ENCODE measurements around the gene TMEM18.

DNA sequence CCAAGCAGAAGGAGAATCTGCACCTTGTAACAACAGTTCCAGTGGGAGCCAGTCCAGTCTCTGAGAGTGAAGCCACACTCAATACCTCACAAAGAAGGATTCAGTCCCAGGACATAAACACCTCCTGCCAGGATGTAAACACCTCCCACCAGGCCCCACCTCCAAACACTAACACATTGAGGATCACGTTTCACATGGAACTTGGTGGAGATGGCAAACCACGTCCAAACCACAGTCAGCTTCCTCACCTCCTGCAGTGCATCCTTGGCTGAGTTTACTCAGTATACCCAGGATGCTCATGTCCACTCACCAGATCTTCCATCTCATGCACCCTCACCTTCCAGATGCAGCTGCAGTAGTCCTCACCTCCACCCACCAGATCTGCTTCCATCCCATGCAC lies 37.8 kb upstream of the TMEM18 start:
- TF ChIP-seq, protein P1, sequence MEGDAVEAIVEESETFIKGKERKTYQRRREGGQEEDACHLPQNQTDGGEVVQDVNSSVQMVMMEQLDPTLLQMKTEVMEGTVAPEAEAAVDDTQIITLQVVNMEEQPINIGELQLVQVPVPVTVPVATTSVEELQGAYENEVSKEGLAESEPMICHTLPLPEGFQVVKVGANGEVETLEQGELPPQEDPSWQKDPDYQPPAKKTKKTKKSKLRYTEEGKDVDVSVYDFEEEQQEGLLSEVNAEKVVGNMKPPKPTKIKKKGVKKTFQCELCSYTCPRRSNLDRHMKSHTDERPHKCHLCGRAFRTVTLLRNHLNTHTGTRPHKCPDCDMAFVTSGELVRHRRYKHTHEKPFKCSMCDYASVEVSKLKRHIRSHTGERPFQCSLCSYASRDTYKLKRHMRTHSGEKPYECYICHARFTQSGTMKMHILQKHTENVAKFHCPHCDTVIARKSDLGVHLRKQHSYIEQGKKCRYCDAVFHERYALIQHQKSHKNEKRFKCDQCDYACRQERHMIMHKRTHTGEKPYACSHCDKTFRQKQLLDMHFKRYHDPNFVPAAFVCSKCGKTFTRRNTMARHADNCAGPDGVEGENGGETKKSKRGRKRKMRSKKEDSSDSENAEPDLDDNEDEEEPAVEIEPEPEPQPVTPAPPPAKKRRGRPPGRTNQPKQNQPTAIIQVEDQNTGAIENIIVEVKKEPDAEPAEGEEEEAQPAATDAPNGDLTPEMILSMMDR (tag by site-specific recombination; IDR thresholded peaks at IDR 0.05) = no peak
- TF ChIP-seq ZNF544 (tag by site-specific recombination; IDR thresholded peaks at IDR 0.05) = no peak
- TF ChIP-seq ZNF132 (tag by site-specific recombination; IDR thresholded peaks at IDR 0.05; ENCODE audit: borderline replicate concordance) = no peak
- no peak for TF ChIP-seq ZNF777 (tag by site-specific recombination; IDR thresholded peaks at IDR 0.05; ENCODE audit: borderline replicate concordance)
- no peak for TF ChIP-seq ZNF510 (tag by site-specific recombination; IDR thresholded peaks at IDR 0.05; ENCODE audit: insufficient replicate concordance)
- no peak for TF ChIP-seq ZNF416 (tag by site-specific recombination; IDR thresholded peaks at IDR 0.05)

Measured in HEK293 (cell line).